GM19240 (cell line): ENCODE data around the gene PLAC1.

Experiments
- DNase-seq: peaks from one replicate; pipeline ENCODE4 v3.0.0; 2011; ENCODE audit warnings: low spot score; ENCODE audit not compliant: insufficient read length

The PLAC1 gene

GRCh38 chrX:134591502-134591901, 66.8 kb downstream of the PLAC1 start:
- no peak for DNase-seq

- no peak for DNase-seq
These were observed 69.5 kb downstream of the PLAC1 start for GRCh38 chrX:134588806-134589205.

GRCh38 chrX:134580907-134581306, 77.4 kb downstream of the PLAC1 start:
- no peak for DNase-seq

- DNase-seq: no peak
These were observed 84.6 kb downstream of the PLAC1 start for GRCh38 chrX:134573683-134574035.

- DNase-seq: no peak
These were observed 85.2 kb downstream of the PLAC1 start for GRCh38 chrX:134572816-134573682.

GRCh38 chrX:134571796-134572195, 86.5 kb downstream of the PLAC1 start:
- DNase-seq: no peak

GRCh38 chrX:134570899-134571298, 87.4 kb downstream of the PLAC1 start:
- no peak for DNase-seq

GRCh38 chrX:134570509-134570846, 87.8 kb downstream of the PLAC1 start:
- no peak for DNase-seq

- no peak for DNase-seq
These were observed 89.0 kb downstream of the PLAC1 start for GRCh38 chrX:134569306-134569705.

- no peak for DNase-seq
These were observed 89.8 kb downstream of the PLAC1 start for GRCh38 chrX:134568285-134569016.

- no peak for DNase-seq
These were observed 91.8 kb downstream of the PLAC1 start for GRCh38 chrX:134566506-134566905.

GRCh38 chrX:134562002-134562401, 96.3 kb downstream of the PLAC1 start:
- DNase-seq: no peak

- no peak for DNase-seq
These were observed 100.1 kb downstream of the PLAC1 start for GRCh38 chrX:134558133-134558532.

GRCh38 chrX:134554291-134554690, 104.0 kb downstream of the PLAC1 start:
- DNase-seq: no peak

GRCh38 chrX:134552351-134552750, 105.9 kb downstream of the PLAC1 start:
- no peak for DNase-seq

- DNase-seq: no peak
These were observed 106.8 kb downstream of the PLAC1 start for GRCh38 chrX:134551376-134552048.

- DNase-seq: no peak
These were observed 109.7 kb downstream of the PLAC1 start for GRCh38 chrX:134548257-134549201.

GRCh38 chrX:134547047-134547679, 111.1 kb downstream of the PLAC1 start:
- DNase-seq: no peak

- DNase-seq: no peak
These were observed 112.1 kb downstream of the PLAC1 start for GRCh38 chrX:134546187-134546586.

GRCh38 chrX:134545510-134545909, 112.8 kb downstream of the PLAC1 start:
- DNase-seq: no peak
